Stimulated activated CD8-positive, alpha-beta memory T cell treated with anti-CD3 and anti-CD28 coated beads, Interleukin-2, amount 100 ng/mL, for 48 hours (primary cell): ENCODE measurements around the gene AGMO.
"Not testable (repeated sequence)": the region's sequence is repeated elsewhere in the genome, so short reads cannot be mapped to it uniquely, and the experiment has no call there.

ENCODE experiments used
- DNase-seq, 2 donors: peaks; one replicate each; pipeline ENCODE4 v3.0.0-alpha.2; 2020; ENCODE audit warnings: low read depth in 2 of 2

The AGMO gene

DNA sequence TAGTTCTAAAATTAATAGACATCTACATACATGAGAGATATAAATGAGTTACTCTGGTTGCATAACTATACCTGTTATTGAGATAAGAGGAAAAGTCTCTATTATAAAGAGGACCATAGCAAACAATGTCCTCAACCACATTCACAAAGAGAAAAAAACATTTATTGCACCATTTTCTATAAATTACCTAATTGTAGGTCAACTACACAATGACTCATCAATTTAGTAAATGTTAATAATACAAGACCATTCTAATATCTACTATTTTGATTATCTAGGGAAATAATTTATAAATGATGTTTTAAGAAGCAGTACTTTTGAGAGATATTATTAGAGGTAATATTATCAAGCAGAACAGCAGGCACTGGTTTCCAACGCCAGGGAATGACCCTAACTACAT lies 246.1 kb downstream of the AGMO start:
- no peak for DNase-seq

DNA sequence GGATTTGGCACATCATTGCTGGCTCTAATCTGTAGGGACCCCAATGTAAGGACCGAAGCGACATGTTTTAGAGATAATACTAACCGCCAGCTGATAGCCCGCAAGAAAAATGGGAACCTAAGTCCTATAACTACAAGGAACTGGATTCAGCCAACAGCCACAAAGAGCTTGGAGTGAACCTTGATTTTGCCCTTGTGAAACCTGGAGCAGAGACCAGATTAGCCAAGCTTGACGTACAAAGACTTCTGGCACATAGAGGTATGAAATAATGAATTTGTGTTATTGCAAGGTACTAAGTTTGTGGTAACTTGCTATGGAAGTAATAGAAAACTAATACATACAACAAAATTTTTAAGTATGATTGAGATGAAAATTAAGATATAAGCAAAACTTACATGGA lies 246.9 kb downstream of the AGMO start:
- DNase-seq = no peak

DNA sequence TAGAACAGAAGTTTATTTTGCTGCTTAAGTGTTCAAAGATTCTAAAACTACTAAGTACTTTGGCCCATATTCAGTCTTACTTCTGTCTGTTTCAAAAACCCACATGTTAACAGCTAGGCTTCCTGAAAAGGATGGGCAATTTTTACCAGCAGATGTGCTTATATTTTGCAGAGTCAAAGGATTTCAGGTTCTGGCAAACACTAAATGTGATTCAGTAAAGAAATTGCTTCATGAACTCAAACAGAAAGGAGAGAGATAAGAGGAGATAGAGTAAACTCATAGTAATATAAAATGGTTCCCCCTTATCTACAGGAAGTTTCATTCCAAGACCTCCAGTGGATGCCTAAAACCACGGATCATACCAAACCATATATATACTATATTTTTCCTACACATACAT lies 248.5 kb downstream of the AGMO start:
- no peak for DNase-seq

- no peak for DNase-seq
These were observed 251.9 kb downstream of the AGMO start for GRCh38 chr7:15309872-15310271.

- DNase-seq = no peak
These were observed 253.0 kb downstream of the AGMO start for GRCh38 chr7:15308821-15309220.

DNA sequence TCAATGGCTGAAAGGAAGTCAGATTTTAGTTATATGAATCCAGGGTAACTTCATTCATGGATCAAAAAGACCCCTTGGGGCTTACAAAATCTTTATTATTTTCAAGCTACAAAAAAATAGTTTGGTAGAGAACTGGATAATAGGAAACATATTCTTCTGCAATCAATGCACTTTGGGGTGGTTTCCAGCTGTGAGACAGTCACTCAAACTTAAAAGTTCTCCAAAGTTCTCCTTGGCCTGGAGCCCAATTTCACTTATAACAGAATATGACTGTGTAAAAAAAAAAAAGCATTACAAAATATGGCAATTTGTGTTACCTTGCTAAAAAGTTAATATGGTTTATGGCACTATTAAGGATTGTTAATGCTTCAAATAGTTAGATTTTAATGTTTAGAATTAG lies 255.5 kb downstream of the AGMO start:
- no peak for DNase-seq

DNA sequence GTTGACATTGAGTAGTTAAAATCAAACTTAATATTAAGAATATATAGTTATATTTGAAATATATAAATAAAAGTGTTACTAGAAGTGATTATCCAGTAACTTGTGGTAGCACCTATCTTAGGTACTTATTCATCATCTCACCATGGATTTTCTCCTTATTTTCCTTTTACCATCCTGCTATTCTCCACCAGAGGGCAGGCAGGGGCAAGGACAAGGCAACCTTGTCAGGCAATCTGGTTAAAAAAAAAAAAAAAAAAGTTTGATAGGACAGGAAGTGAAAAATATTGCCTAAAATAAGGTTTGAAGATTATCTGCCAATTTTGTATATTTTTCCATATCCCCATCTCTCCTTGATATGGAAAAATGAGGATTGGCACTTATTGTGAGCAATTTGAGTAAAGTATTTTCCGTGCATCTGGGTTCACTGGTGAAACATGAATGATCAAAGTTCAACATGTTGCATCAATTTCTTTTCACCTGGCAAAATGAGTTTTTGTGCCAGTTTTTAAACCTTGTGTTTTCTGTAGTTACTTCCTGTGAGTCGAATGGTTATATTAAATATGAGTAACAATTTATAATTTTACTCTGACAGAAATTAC lies 256.7 kb downstream of the AGMO start:
- DNase-seq = no peak

GRCh38 chr7:15303357-15303756 lies 258.5 kb downstream of the AGMO start:
- no peak for DNase-seq

GRCh38 chr7:15300986-15301385 lies 260.8 kb downstream of the AGMO start:
- not testable (repeated sequence) for DNase-seq

- DNase-seq = no peak
These were observed 269.7 kb downstream of the AGMO start for GRCh38 chr7:15292138-15292537.

GRCh38 chr7:15291699-15292098 lies 270.1 kb downstream of the AGMO start:
- no peak for DNase-seq

DNA sequence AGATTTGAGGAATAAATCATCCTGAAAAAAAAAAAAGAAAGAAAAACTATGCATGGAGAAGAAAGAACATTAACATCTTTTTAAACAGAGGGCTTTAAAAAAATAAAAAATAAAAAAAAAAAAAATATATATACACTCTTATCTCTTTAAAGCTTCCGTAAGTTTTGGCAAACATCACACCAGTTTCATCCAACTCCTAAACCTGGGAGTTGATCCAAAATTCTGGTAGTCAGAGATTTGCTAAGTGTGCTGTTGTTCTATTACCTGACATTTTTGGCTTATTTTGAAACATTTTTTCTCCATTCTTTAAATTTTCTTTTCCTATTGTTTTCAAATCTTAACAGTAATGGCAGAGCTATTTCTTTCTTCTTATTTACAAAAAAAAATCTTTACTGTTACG lies 273.1 kb downstream of the AGMO start:
- no peak for DNase-seq

DNA sequence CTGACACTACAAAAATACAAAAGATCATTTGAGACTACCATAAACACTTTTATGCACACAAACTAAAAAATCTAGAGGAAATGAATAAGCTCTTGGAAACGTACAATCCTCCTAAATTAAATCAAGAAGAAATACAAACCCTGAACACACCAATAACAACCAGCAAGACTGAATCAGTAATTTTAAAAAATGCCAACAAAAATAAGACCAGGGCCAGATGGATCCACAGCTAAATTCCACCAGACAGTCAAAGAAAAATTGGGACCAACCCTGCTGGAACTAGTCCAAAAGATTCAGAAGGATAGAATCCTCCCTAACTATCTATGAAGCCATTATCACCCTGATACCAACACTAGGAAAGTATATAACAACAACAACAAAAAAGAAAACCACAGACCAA lies 277.4 kb downstream of the AGMO start:
- no peak for DNase-seq

DNA sequence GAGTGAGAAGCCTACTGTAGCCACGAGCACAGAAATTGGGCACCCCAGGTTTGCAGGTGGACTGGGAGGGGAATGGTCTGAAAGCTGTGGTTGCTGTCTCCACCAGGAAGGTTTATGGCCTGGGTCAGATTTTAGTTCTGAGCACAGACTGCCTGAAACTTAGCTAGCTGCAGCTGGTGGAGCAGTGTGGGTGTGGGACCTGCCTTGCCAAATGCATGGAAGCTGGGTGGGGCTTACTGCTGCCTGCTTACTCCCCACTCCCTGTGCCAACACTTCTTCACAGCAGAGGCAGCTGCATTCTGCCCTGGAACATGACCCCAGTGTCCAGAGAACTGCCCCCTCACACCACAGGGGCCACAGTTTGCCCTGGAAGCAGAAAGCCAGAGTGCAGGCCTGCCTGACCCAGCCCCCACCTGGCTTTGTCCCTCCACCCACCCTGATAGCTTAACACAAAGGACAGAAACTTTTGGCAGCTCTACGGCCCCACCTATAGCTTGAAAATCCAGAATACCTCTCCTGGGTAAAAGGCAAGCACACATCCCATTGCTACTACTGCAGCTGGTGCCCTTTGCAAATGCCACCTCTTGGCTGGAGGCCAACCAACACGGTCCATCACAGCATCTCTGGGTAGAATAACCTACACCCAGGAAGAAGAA lies 281.6 kb downstream of the AGMO start:
- no peak for DNase-seq

DNA sequence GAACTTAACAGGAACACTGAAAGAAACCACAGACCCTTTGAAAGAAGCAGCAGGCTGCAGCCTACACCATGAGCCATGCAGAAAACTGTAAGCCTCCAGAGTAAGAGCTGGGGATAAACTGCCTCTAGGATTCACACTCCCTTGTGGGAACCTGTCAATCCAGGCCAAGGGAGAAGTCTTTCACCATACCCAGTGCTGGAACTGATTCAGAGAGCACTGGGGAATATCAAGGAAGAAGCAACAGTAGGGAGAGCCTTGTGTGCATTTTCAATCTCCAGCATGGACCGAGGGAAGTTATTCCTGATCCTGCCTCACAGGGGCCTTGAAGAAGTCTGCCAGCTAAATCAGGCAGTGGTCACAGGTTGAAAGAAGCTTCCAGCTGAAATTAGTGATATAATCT lies 282.2 kb downstream of the AGMO start:
- no peak for DNase-seq

GRCh38 chr7:15257689-15258088 lies 304.1 kb downstream of the AGMO start:
- DNase-seq = no peak

DNA sequence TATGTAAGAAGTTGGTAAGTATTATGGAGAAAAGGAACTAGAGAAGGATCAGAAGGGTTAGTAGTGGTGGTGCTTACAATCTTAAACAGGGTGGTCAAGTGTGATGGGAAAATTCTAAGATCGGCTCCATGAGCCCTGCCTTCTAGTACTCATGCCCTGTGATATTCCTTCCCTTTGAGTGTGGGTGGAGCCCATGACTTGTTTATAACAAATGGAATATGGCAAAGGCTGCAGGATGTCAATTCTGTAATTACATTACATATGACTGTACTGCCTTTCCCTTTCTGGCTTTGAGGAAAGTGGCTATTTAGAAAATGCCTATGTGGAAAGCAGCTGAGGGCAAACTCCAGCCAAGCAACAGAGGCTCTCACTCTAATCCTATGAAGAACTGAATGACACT lies 309.6 kb downstream of the AGMO start:
- no peak for DNase-seq

DNA sequence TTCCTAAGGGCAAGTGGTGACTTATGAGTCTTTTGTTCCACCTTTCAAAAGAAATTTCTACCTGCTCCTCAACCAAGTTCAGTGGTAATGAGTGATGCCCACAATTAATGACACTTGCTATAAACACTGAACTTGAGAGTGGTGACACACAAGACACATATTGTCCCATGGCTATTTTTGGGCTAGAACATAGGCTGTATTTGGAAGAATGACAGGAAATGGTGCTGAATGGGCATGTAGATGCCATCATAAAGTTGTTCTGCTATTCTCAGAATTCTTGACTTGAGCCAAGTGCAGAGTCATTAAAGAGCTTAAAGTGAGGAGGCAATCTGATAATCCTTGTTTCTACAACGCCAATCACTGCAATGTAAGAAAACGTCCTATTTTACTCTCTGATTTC lies 313.3 kb downstream of the AGMO start:
- no peak for DNase-seq

GRCh38 chr7:15245831-15246230 lies 316.0 kb downstream of the AGMO start:
- no peak for DNase-seq

DNA sequence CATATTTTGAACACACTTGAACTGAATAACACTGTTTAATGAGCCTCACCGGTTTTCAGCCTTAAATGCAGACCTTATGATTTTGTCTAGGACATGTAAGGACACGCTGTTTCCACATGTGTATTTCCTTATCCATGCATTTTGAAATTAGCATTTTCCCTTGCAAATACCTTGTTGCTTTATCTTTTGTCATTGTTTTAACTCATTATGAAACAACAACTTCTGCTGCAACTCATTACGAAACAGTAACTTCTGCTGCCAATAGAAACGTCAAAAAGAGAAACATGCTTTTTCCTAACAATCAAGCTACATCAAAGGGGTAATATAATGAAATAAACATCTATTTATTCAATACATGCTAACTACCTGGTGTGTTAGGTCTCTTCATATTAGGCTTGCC lies 322.0 kb downstream of the AGMO start:
- no peak for DNase-seq

DNA sequence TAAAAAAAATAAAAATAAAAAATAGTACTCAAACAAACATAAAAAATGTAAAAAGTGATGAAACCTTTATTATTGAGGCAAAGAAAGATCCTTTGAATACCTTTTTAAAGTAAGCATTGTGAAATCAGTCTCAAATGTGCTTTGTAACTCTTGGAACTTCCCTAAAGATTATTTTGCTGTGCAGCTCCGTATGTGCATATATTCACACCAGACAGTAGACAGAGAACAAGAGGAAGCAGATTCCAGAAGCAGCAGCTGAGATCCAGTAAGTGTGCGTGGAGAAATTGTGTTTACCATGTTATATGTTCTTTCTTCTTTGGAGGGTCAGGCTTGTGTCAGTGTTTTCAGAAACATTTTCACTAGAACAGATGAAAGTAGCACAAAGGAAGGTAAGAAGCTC lies 324.9 kb downstream of the AGMO start:
- DNase-seq = no peak

GRCh38 chr7:15234431-15234830 lies 327.4 kb downstream of the AGMO start:
- no peak for DNase-seq

DNA sequence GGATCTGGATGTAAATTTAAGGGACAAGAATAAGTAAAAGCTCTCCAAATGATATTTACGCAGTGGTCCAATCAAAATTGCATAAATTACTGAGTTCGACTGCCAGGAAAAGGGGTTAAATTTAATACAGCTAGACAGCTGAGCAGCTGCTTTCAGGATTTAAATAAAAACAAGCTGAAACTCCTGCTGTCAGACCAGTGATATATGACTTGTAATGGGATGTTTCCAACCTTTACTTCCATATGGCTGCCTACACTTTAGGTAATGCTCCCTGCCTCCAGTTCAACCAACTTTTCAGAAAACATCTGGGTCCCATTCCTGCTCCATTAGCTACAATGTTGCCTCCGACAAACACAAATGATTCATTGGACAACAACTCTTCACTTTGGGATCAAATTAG lies 333.0 kb downstream of the AGMO start:
- DNase-seq = no peak

DNA sequence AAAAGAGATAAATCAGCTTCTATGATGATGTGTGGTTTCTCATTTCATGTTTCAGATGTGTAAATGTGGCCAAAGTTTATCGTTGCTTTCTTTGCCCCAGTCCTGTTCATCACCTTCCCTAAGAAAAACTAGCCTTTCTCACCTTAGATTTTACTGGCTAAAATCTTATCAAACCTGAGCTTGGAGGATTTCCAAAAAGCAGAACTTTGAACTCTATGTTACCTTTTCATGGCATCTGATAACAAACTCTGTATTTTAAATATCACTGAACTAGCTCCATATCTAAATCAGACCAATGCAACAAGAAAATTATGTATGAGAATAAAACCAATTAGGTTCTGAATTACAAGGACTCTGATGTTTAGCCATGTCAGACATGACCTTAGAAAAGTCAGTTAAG lies 335.8 kb downstream of the AGMO start:
- no peak for DNase-seq
